Caco-2 (cell line): ENCODE data around the gene RAB20. TPM values are rescaled to one million over a fixed set of nuclear protein-coding genes. Genes with fewer than 3 reads are reported as not detected.

Source experiments
- BruUV-seq: library from RNA; stranded (reverse); fragments of 400-500 nt; replicated peaks from 2 replicates; lab custom pipeline; 2021; lab: Mats Ljungman, UMichigan
- CTCF ChIA-PET: fragments of 300-600 bp; sonication (Branson Sonifier 250); formaldehyde crosslinking; loops from one replicate; lab custom pipeline; 2022; ENCODE audit warnings: antibody characterized with exemption; lab: Charles Lee
- POLR2A ChIA-PET: fragments of 300-600 bp; sonication (Branson Sonifier 250); formaldehyde crosslinking; loops from one replicate; lab custom pipeline; 2022; ENCODE audit warnings: antibody characterized with exemption; lab: Charles Lee
- DNase-seq, 2 experiments: peaks; one replicate each; pipeline versions ENCODE4 v3.0.0 to v3.0.0-alpha.2; 2020 to 2022
- H3K27me3 ChIP-seq: replicated peaks from 2 replicates; pipeline ENCODE4 v1.6.0; 2011; ENCODE audit warnings: low read length; ENCODE audit not compliant: control insufficient read depth, insufficient read depth
- H3K36me3 ChIP-seq: 2 replicates; pipeline ENCODE4 v1.5.1; 2011; ENCODE audit warnings: low read length; ENCODE audit not compliant: control insufficient read depth, insufficient read depth
- H3K4me1 ChIP-seq: fragments of 250-450 bp; sonication (Bioruptor Pico); 2 replicates; pipeline ENCODE4 v1.5.1; 2020; ENCODE audit warnings: mild to moderate bottlenecking
- H3K4me3 ChIP-seq: 2 replicates; pipeline ENCODE4 v1.5.1; 2011; ENCODE audit warnings: low read depth, mild to moderate bottlenecking, control low read depth, low read length
- H3K9me3 ChIP-seq: fragments of 250-450 bp; sonication (Bioruptor Pico); 2 replicates; pipeline ENCODE4 v1.5.1; 2020; ENCODE audit warnings: mild to moderate bottlenecking, moderate library complexity
- H3K27ac Mint-ChIP-seq: one replicate; pipeline ENCODE4 v1.8.0; 2022; ENCODE audit warnings: mixed read lengths; ENCODE audit not compliant: unreplicated experiment
- H3K27me3 Mint-ChIP-seq: one replicate; pipeline ENCODE4 v1.8.0; 2022; ENCODE audit warnings: mixed read lengths; ENCODE audit not compliant: insufficient read depth, unreplicated experiment
- H3K36me3 Mint-ChIP-seq: one replicate; pipeline ENCODE4 v1.8.0; 2022; ENCODE audit warnings: mild to moderate bottlenecking, mixed read lengths; ENCODE audit not compliant: insufficient read depth, unreplicated experiment
- H3K4me1 Mint-ChIP-seq: one replicate; pipeline ENCODE4 v1.8.0; 2022; ENCODE audit warnings: low read depth, mixed read lengths; ENCODE audit not compliant: unreplicated experiment
- H3K4me3 Mint-ChIP-seq: one replicate; pipeline ENCODE4 v1.8.0; 2022; ENCODE audit warnings: mild to moderate bottlenecking, moderate library complexity, mixed read lengths; ENCODE audit not compliant: unreplicated experiment
- H3K9me3 Mint-ChIP-seq: one replicate; pipeline ENCODE4 v1.8.0; 2022; ENCODE audit warnings: mixed read lengths; ENCODE audit not compliant: unreplicated experiment
- CTCF ChIP-seq, 2 experiments: fragments of 200-600 bp in 1 of 2; IDR thresholded peaks; 1 replicate in 1 of 2; 2 replicates in 1 of 2; pipeline versions ENCODE4 v1.5.1 to v1.8.0; 2011 to 2022; ENCODE audit warnings: antibody characterized with exemption in 1 of 2, control low read depth in 1 of 2, inconsistent platforms in 1 of 2, low read depth in 1 of 2, low read length in 1 of 2, mild to moderate bottlenecking in 1 of 2, moderate library complexity in 1 of 2; ENCODE audit not compliant: insufficient read depth in 1 of 2, severe bottlenecking in 1 of 2, unreplicated experiment in 1 of 2
- intact Hi-C: fragments of 100-400 bp; cut with micrococcal nuclease; formaldehyde crosslinking; loops from one replicate; pipeline ENCODE4 v1.10.0; 2022; ENCODE audit not compliant: unreplicated experiment
- total RNA-seq: library from RNA; stranded (reverse); gene quantifications from 2 replicates; pipeline ENCODE4 v1.2.3, GENCODE V29; 2022

Gene RAB20
- total RNA-seq, 1 experiment from 2014 or later, result 37.9 TPM

- Histone ChIP-seq H3K9me3 (no peaks in the 10 kb centered on the region), H3K4me3 (no peak overlapping the region), H3K4me1 (peaks cover 32% of the 10 kb centered on the region), H3K27me3 (no peaks in the 10 kb centered on the region), H3K36me3 (peaks cover 8% of the 10 kb centered on the region)
- H3K27me3 Mint-ChIP-seq, result no peaks in the 10 kb centered on the region
- intact Hi-C loops, result no loop called here
- POLR2A ChIA-PET, result no interaction called here
- CTCF ChIA-PET, result no interaction called here
- no TSS peak for BruUV-seq
- H3K4me1 Mint-ChIP-seq, result peaks cover 33% of the 10 kb centered on the region
- no peak overlapping the region for H3K27ac Mint-ChIP-seq
- peaks cover 38% of the 10 kb centered on the region for H3K36me3 Mint-ChIP-seq
- no peak for DNase-seq
- no peaks in the 10 kb centered on the region for H3K9me3 Mint-ChIP-seq
- no peak for TF ChIP-seq CTCF (IDR thresholded peaks at IDR 0.05; ENCODE audit: insufficient read depth in 1 of 2, low read depth in 1 of 2, low read length in 1 of 2, severe bottlenecking in 1 of 2, unreplicated experiment in 1 of 2)
- no peak overlapping the region for H3K4me3 Mint-ChIP-seq
These were observed 38.8 kb downstream of the RAB20 start for GRCh38 chr13:110522721-110523120.

- Mint-ChIP-seq H3K9me3 (no peaks in the 10 kb centered on the region), H3K27me3 (no peaks in the 10 kb centered on the region), H3K4me1 (peaks cover 25% of the 10 kb centered on the region), H3K36me3 (peaks cover 35% of the 10 kb centered on the region), H3K4me3 (no peak overlapping the region), H3K27ac (no peak overlapping the region)
- CTCF ChIA-PET, result interaction anchor here (0.7 kb wide), 1 partner anchor 68 kb away, joined by 3 read pairs; no protein-coding TSS in a partner anchor
- Histone ChIP-seq H3K36me3 (peaks cover 8% of the 10 kb centered on the region), H3K27me3 (no peaks in the 10 kb centered on the region), H3K4me3 (no peak overlapping the region), H3K9me3 (no peaks in the 10 kb centered on the region), H3K4me1 (peaks cover 31% of the 10 kb centered on the region)
- POLR2A ChIA-PET, result interaction anchor here (0.6 kb wide), 1 partner anchor 15 kb away, joined by 6 read pairs; no protein-coding TSS in a partner anchor
- no TSS peak for BruUV-seq
- intact Hi-C loops, result no loop called here
- no peak for DNase-seq
- no peak for TF ChIP-seq CTCF (IDR thresholded peaks at IDR 0.05; ENCODE audit: insufficient read depth in 1 of 2, low read depth in 1 of 2, low read length in 1 of 2, severe bottlenecking in 1 of 2, unreplicated experiment in 1 of 2)
These were observed 39.6 kb downstream of the RAB20 start for GRCh38 chr13:110521946-110522345.

- POLR2A ChIA-PET, result no interaction called here
- DNase-seq, result no peak
- intact Hi-C loops, result no loop called here
- Histone ChIP-seq H3K9me3 (no peaks in the 10 kb centered on the region), H3K36me3 (peaks cover 8% of the 10 kb centered on the region), H3K4me1 (peaks cover 27% of the 10 kb centered on the region), H3K4me3 (no peak overlapping the region), H3K27me3 (no peaks in the 10 kb centered on the region)
- Mint-ChIP-seq H3K27me3 (no peaks in the 10 kb centered on the region), H3K9me3 (no peaks in the 10 kb centered on the region), H3K4me3 (no peak overlapping the region), H3K36me3 (peaks cover 37% of the 10 kb centered on the region), H3K27ac (no peak overlapping the region), H3K4me1 (peaks cover 21% of the 10 kb centered on the region)
- TF ChIP-seq CTCF (IDR thresholded peaks at IDR 0.05; ENCODE audit: insufficient read depth in 1 of 2, low read depth in 1 of 2, low read length in 1 of 2, severe bottlenecking in 1 of 2, unreplicated experiment in 1 of 2), result no peak
- no TSS peak for BruUV-seq
- CTCF ChIA-PET, result interaction anchor here (1.2 kb wide), 1 partner anchor 65 kb away, joined by 3 read pairs; no protein-coding TSS in a partner anchor
These were observed 40.2 kb downstream of the RAB20 start for GRCh38 chr13:110521296-110521680.
